Measurements from ENCODE around the gene NLE1. TPM values are rescaled to one million over a fixed set of nuclear protein-coding genes. Genes with fewer than 3 reads are reported as not detected.
"Not testable (repeated sequence)": the region's sequence is repeated elsewhere in the genome, so short reads cannot be mapped to it uniquely, and the experiment has no call there.

Gene NLE1
- polyA plus RNA-seq, 1 of the 3 experiments (the other 2 are of a cell fraction) = 22.1 TPM

- CTCF ChIA-PET = interaction anchor here (0.7 kb wide), 1 partner anchor 305 kb away, joined by 3 read pairs; no protein-coding TSS in a partner anchor
- H3K4me3 ChIP-seq (ENCODE audit: low read depth in 2 of 2, low read length in 1 of 2) = no peak overlapping the region
- DNase-seq = no peak
- POLR2A ChIA-PET = no interaction called here
- H3K9me3 ChIP-seq = no peaks in the 10 kb centered on the region
- no peaks in the 10 kb centered on the region for H3K79me2 ChIP-seq (ENCODE audit: insufficient read depth)
- H3K4me2 ChIP-seq = no peak overlapping the region
- H2AFZ ChIP-seq (ENCODE audit: low read depth) = no peak overlapping the region
- no peaks in the 10 kb centered on the region for H3F3A ChIP-seq (replicated peaks; ENCODE audit: insufficient read depth)
- peaks cover 45% of the 10 kb centered on the region; the same call in 1 of the 2 replicates for H3K27me3 ChIP-seq (ENCODE audit: insufficient read depth)
- no peak overlapping the region for H3K27ac ChIP-seq (ENCODE audit: low read depth in 2 of 2, low read length in 1 of 2)
- no peaks in the 10 kb centered on the region for H4K20me1 ChIP-seq (ENCODE audit: insufficient read depth)
- H3K9ac ChIP-seq = no peak overlapping the region
- H3K9me2 ChIP-seq = no peaks in the 10 kb centered on the region
- H3K36me3 ChIP-seq (replicated peaks in 1 of 2; ENCODE audit: control insufficient read depth in 1 of 2, insufficient read depth in 2 of 2, low read length in 1 of 2) = no peaks in the 10 kb centered on the region
- 6% methylated on average over 2 of the region's 2 CpGs for WGBS (ENCODE audit: low lambda C conversion rate)
- TF ChIP-seq MAX (IDR thresholded peaks at IDR 0.05; ENCODE audit: low read depth) (no peak), MEF2A (IDR thresholded peaks at IDR 0.05; ENCODE audit: borderline replicate concordance, low read depth) (no peak), FOXJ3 (CRISPR knock-in tag; IDR thresholded peaks at IDR 0.05) (no peak), FOSL2 (IDR thresholded peaks at IDR 0.05; ENCODE audit: borderline replicate concordance, low read depth) (no peak), ELF1 (IDR thresholded peaks at IDR 0.05) (no peak), SMC3 (IDR thresholded peaks at IDR 0.05; ENCODE audit: low read depth, low read length) (no peak), CTCF (IDR thresholded peaks at IDR 0.05) (no peak), IRF3 (IDR thresholded peaks at IDR 0.05; ENCODE audit: low read depth, low read length) (no peak), USF1 (IDR thresholded peaks at IDR 0.05; ENCODE audit: borderline replicate concordance, low read depth) (no peak)
- H3K4me1 ChIP-seq (ENCODE audit: control insufficient read depth in 1 of 2, insufficient read depth in 2 of 2, low read depth in 1 of 2, low read length in 1 of 2) = no peaks in the 10 kb centered on the region
Observed at GRCh38 chr17:35174835-35175334, 32.8 kb upstream of the NLE1 start.

- CTCF ChIA-PET; POLR2A ChIA-PET; DNase-seq; H2AFZ ChIP-seq (ENCODE audit: low read depth); H3K4me1 ChIP-seq (ENCODE audit: control insufficient read depth in 1 of 2, insufficient read depth in 2 of 2, low read depth in 1 of 2, low read length in 1 of 2); H3K9me2 ChIP-seq; H3K4me3 ChIP-seq (ENCODE audit: low read depth in 2 of 2, low read length in 1 of 2); H3K79me2 ChIP-seq (ENCODE audit: insufficient read depth); H4K20me1 ChIP-seq (ENCODE audit: insufficient read depth); H3K36me3 ChIP-seq (replicated peaks in 1 of 2; ENCODE audit: control insufficient read depth in 1 of 2, insufficient read depth in 2 of 2, low read length in 1 of 2); H3K9me3 ChIP-seq; H3K4me2 ChIP-seq; H3K9ac ChIP-seq; H3K27ac ChIP-seq (ENCODE audit: low read depth in 2 of 2, low read length in 1 of 2); H3F3A ChIP-seq (replicated peaks; ENCODE audit: insufficient read depth): not testable (repeated sequence)
- 6% methylated on average over 3 of the region's 3 CpGs for WGBS (ENCODE audit: low lambda C conversion rate)
- peaks cover 67% of the 10 kb centered on the region; the same call in 1 of the 2 replicates for H3K27me3 ChIP-seq (ENCODE audit: insufficient read depth)
Observed at GRCh38 chr17:35172321-35172720, 30.2 kb upstream of the NLE1 start.

Data from SK-N-SH (cell line).